Activated CD4-positive, alpha-beta T cell treated with anti-CD3 and anti-CD28 coated beads, Interleukin-10, Interleukin-2, amounts not matched to agents 100 ng/mL and 50 ng/mL, durations not matched to agents 16 hours and 8 hours (primary cell): ENCODE data around the gene ZNF724.
A peak's percentile ranks its signal among the peaks of the same experiment; 100 is the strongest.
"Not testable (repeated sequence)": the region's sequence is repeated elsewhere in the genome, so short reads cannot be mapped to it uniquely, and the experiment has no call there.

Source experiments
- DNase-seq: peaks from one replicate; pipeline ENCODE4 v3.0.0-alpha.2; 2020

The ZNF724 gene

GRCh38 chr19:23249911-23250649 is at the start of gene ZNF724:
Gene ZNF724, minus strand, starts transcription at chr19:23250394. Its CDS starts 152 bp downstream, at chr19:23250242.
- DNase-seq = peak; percentile 96

- no peak for DNase-seq
Measured at GRCh38 chr19:23294141-23294540, 43.9 kb upstream of the ZNF724 start.

- DNase-seq = not testable (repeated sequence)
Measured at GRCh38 chr19:23289966-23290365, 39.8 kb upstream of the ZNF724 start.

- DNase-seq = no peak
Measured at GRCh38 chr19:23287620-23288019, 37.4 kb upstream of the ZNF724 start.

GRCh38 chr19:23286477-23286876 is 36.3 kb upstream of the ZNF724 start:
- DNase-seq = no peak

GRCh38 chr19:23285948-23286347 is 35.8 kb upstream of the ZNF724 start:
- no peak for DNase-seq

- DNase-seq = not testable (repeated sequence)
Measured at GRCh38 chr19:23285326-23285725, 35.1 kb upstream of the ZNF724 start.

- DNase-seq = peak; percentile 49
Measured at GRCh38 chr19:23283925-23284324, 33.7 kb upstream of the ZNF724 start.

- no peak for DNase-seq
Measured at GRCh38 chr19:23281663-23282276, 31.6 kb upstream of the ZNF724 start.

GRCh38 chr19:23278118-23278517 is 27.9 kb upstream of the ZNF724 start:
- not testable (repeated sequence) for DNase-seq

- DNase-seq = peak; percentile 91
Measured at GRCh38 chr19:23273590-23274412, 23.6 kb upstream of the ZNF724 start.

GRCh38 chr19:23273022-23273589 is 22.9 kb upstream of the ZNF724 start:
- no peak for DNase-seq

GRCh38 chr19:23263870-23264590 is 13.8 kb upstream of the ZNF724 start:
- no peak for DNase-seq

- DNase-seq = no peak
Measured at GRCh38 chr19:23263396-23263795, 13.2 kb upstream of the ZNF724 start.

- no peak for DNase-seq
Measured at GRCh38 chr19:23262920-23263319, 12.7 kb upstream of the ZNF724 start.

GRCh38 chr19:23261496-23262020 is 11.4 kb upstream of the ZNF724 start:
- no peak for DNase-seq

- DNase-seq = no peak
Measured at GRCh38 chr19:23260956-23261355, 10.8 kb upstream of the ZNF724 start.

GRCh38 chr19:23259961-23260360 is 9.8 kb upstream of the ZNF724 start:
- no peak for DNase-seq

GRCh38 chr19:23255700-23256099 is 5.5 kb upstream of the ZNF724 start:
- DNase-seq = no peak

GRCh38 chr19:23254141-23254910 is 4.1 kb upstream of the ZNF724 start:
- no peak for DNase-seq

- DNase-seq = not testable (repeated sequence)
Measured at GRCh38 chr19:23253256-23253655, 3.1 kb upstream of the ZNF724 start.

- DNase-seq = no peak
Measured at GRCh38 chr19:23241419-23241818, 8.8 kb downstream of the ZNF724 start.
